Measurements from ENCODE around the gene MEIS3. TPM values are rescaled to one million over a fixed set of nuclear protein-coding genes. Genes with fewer than 3 reads are reported as not detected.
A peak's percentile ranks its signal among the peaks of the same experiment; 100 is the strongest.

Gene MEIS3
- total and polyA plus RNA-seq, 2 experiments from 2014 or later, result 20.1 to 56.1 TPM

DNA sequence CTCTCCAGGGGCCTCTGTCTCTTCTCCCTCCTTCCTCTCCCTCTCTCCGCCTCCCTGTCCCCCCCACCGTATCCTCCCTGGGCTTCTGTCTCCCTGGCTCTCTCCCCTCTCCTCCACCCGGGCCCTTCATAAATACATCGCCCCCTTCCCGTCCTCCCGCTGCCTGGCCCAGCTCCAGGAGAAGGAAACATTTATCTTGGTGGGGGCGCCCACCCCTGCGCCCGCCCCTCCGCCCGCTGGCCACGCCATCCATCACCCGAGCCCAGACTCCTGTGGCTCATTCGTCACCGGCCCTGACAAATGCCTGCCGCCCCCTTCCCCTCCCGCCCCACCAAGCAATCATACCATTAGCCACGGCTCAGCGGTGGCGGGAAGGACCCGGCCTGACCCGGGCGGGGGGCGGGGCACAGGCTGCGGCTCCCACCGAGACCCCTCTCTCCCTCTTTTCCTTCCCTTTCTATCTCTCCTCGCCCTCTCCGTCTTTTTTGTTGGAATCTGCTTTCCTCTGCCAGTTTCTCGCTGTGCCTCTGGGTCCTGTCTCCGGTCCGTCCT lies 2.6 kb upstream of the MEIS3 start:
- Histone ChIP-seq H3K27me3 (replicated peaks; ENCODE audit: insufficient read depth) (peaks cover 40% of the 10 kb centered on the region), H3K9ac (no peak overlapping the region), H3K36me3 (ENCODE audit: low read depth) (no peaks in the 10 kb centered on the region), H2AFZ (no peak overlapping the region), H3K4me3 (peak overlapping the region; percentile 19; the same call in 1 of the 2 replicates), H3K9me2 (ENCODE audit: insufficient read depth) (no peaks in the 10 kb centered on the region), H3K4me2 (ENCODE audit: unreplicated experiment) (peak overlapping the region; percentile 24), H3K9me3 (ENCODE audit: low read depth) (no peaks in the 10 kb centered on the region), H3F3A (ENCODE audit: insufficient read depth) (no peaks in the 10 kb centered on the region), H3K27ac (no peak overlapping the region), H4K20me1 (ENCODE audit: insufficient read depth) (no peaks in the 10 kb centered on the region), H3K79me2 (ENCODE audit: insufficient read depth) (0 out of 2 replicates have a peak, but pooled peaks cover 6% of the 10 kb centered on the region), H3K4me1 (ENCODE audit: insufficient read depth) (peaks cover 4% of the 10 kb centered on the region; the same call in 1 of the 2 replicates)
- peak; percentile 52 for DNase-seq
- TF ChIP-seq EZH2 (IDR thresholded peaks at IDR 0.05; ENCODE audit: insufficient read depth, poor library complexity, severe bottlenecking) (no peak), EZH2phosphoT487 (IDR thresholded peaks at IDR 0.05; ENCODE audit: insufficient read depth, low read depth) (no peak; the same call in 1 of the 2 replicates)
- 5 to 6% methylated on average over 9 to 31 of the region's 31 CpGs for WGBS, 2 experiments (ENCODE audit: low coverage in 1 of 2, low lambda C conversion rate in 2 of 2, missing lambda C conversion rate in 2 of 2)
- in situ Hi-C loops (cut with MboI), result no loop called here

DNA sequence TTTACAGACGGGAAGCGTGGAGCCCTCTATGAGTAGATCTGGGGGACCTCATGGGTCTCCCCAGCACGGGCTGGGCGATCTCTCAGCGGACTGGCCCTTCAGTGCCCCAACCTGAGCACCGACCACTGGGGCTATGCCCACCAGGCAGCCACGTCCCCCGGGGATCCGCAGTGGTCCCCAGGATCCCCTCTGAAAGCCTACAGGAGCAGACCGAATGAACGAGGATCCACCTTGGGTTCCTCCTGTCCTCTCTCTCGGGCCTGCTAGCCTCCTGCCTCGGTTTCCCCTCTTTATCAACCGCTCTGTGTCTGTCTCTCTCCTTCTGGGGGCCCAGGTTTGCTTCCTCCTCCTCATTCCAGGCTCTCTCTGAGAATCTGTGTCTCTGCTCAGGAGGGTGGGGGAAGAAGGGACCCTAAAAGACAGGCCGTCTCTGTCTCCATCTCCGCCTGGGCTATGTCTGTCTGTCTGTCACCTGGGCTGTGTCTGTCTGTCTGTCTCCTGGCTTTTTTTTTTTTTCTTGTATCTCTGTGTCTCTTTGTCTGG lies 2.0 kb upstream of the MEIS3 start:
- H3K4me1 ChIP-seq (ENCODE audit: insufficient read depth), result peaks cover 4% of the 10 kb centered on the region; the same call in 1 of the 2 replicates
- H3K9me3 ChIP-seq (ENCODE audit: low read depth), result no peaks in the 10 kb centered on the region
- H3K36me3 ChIP-seq (ENCODE audit: low read depth), result no peaks in the 10 kb centered on the region
- in situ Hi-C loops (cut with MboI), result no loop called here
- 23 to 24% methylated on average over 11 to 16 of the region's 16 CpGs for WGBS, 2 experiments (ENCODE audit: low coverage in 1 of 2, low lambda C conversion rate in 2 of 2, missing lambda C conversion rate in 2 of 2)
- H3F3A ChIP-seq (ENCODE audit: insufficient read depth), result no peaks in the 10 kb centered on the region
- no peak overlapping the region for H2AFZ ChIP-seq
- DNase-seq, result no peak
- no peak overlapping the region for H3K27ac ChIP-seq
- H3K4me2 ChIP-seq (ENCODE audit: unreplicated experiment), result peak overlapping the region; percentile 24
- H3K9me2 ChIP-seq (ENCODE audit: insufficient read depth), result no peaks in the 10 kb centered on the region
- peaks cover 40% of the 10 kb centered on the region for H3K27me3 ChIP-seq (replicated peaks; ENCODE audit: insufficient read depth)
- H3K4me3 ChIP-seq, result no peak overlapping the region
- H3K79me2 ChIP-seq (ENCODE audit: insufficient read depth), result 0 out of 2 replicates have a peak, but pooled peaks cover 6% of the 10 kb centered on the region
- H4K20me1 ChIP-seq (ENCODE audit: insufficient read depth), result no peaks in the 10 kb centered on the region
- no peak overlapping the region for H3K9ac ChIP-seq
- TF ChIP-seq EZH2phosphoT487 (IDR thresholded peaks at IDR 0.05; ENCODE audit: insufficient read depth, low read depth) (peak; percentile 63; the same call in 1 of the 2 replicates), EZH2 (IDR thresholded peaks at IDR 0.05; ENCODE audit: insufficient read depth, poor library complexity, severe bottlenecking) (no peak)

DNA sequence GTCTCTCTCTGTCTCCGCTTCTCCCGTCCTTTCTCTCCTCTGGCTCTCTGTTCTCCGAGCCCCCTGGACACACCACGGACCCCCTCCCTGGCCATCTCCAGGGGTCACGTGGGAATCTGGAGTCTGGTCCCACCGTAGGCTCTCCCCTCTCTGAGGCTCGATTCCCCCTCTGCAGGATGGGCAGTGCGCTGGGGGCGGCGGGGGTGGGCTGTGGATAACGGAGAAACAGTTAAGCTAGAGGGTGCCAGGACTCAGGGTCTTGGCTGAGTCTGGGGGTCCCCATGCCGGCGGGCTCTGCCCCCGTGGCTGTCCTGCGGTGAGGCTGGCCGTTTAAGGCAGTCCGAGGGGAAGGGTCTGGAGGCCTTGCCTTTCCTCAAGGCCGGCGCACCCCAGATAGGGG lies 462 bp upstream of the MEIS3 start:
- H3K79me2 ChIP-seq (ENCODE audit: insufficient read depth), result 0 out of 2 replicates have a peak, but pooled peaks cover 6% of the 10 kb centered on the region
- TF ChIP-seq EZH2 (IDR thresholded peaks at IDR 0.05; ENCODE audit: insufficient read depth, poor library complexity, severe bottlenecking) (peak; percentile 11), EZH2phosphoT487 (IDR thresholded peaks at IDR 0.05; ENCODE audit: insufficient read depth, low read depth) (no peak)
- no peak for DNase-seq
- peaks cover 4% of the 10 kb centered on the region; the same call in 1 of the 2 replicates for H3K4me1 ChIP-seq (ENCODE audit: insufficient read depth)
- H3K9me3 ChIP-seq (ENCODE audit: low read depth), result no peaks in the 10 kb centered on the region
- 20 to 25% methylated on average over 17 to 19 of the region's 19 CpGs for WGBS, 2 experiments (ENCODE audit: low coverage in 1 of 2, low lambda C conversion rate in 2 of 2, missing lambda C conversion rate in 2 of 2)
- H3K4me3 ChIP-seq, result no peak overlapping the region
- H3K36me3 ChIP-seq (ENCODE audit: low read depth), result no peaks in the 10 kb centered on the region
- H3K4me2 ChIP-seq (ENCODE audit: unreplicated experiment), result no peak overlapping the region
- H3K9me2 ChIP-seq (ENCODE audit: insufficient read depth), result no peaks in the 10 kb centered on the region
- peaks cover 39% of the 10 kb centered on the region for H3K27me3 ChIP-seq (replicated peaks; ENCODE audit: insufficient read depth)
- no peak overlapping the region for H2AFZ ChIP-seq
- H3F3A ChIP-seq (ENCODE audit: insufficient read depth), result no peaks in the 10 kb centered on the region
- H4K20me1 ChIP-seq (ENCODE audit: insufficient read depth), result no peaks in the 10 kb centered on the region
- no peak overlapping the region for H3K27ac ChIP-seq
- H3K9ac ChIP-seq, result no peak overlapping the region
- in situ Hi-C loops (cut with MboI), result no loop called here

DNA sequence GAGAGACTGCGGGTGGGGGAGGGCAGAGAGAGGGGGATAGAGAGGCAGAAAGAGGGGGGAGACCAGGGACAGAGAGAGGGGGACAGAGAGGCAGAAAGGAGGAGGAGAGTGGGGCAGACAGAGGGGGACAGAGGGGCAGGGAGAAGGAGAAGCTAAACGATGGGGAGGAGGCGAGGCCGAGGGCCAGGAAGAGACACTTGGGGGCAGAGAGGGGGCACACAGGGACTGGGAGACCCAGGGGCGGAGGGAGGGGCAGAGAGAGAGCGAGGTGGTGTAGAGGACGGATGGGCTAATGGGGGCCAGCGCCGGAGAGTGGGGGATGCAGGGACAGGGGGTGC lies 666 bp downstream of the MEIS3 start:
- no peaks in the 10 kb centered on the region for H3K9me3 ChIP-seq (ENCODE audit: low read depth)
- no peaks in the 10 kb centered on the region for H3K9me2 ChIP-seq (ENCODE audit: insufficient read depth)
- peak overlapping the region; percentile 99 for H3K4me2 ChIP-seq (ENCODE audit: unreplicated experiment)
- 0 out of 2 replicates have a peak overlapping the region, but pooled peaks have one; percentile 32 for H2AFZ ChIP-seq
- TF ChIP-seq EZH2 (IDR thresholded peaks at IDR 0.05; ENCODE audit: insufficient read depth, poor library complexity, severe bottlenecking) (no peak), EZH2phosphoT487 (IDR thresholded peaks at IDR 0.05; ENCODE audit: insufficient read depth, low read depth) (no peak)
- 3% methylated on average over 9 of the region's 9 CpGs; no CpG with 5 or more reads in 1 of the 2 experiments for WGBS, 2 experiments (ENCODE audit: low coverage in 1 of 2, low lambda C conversion rate in 2 of 2, missing lambda C conversion rate in 2 of 2)
- no peak for DNase-seq
- H3K27me3 ChIP-seq (replicated peaks; ENCODE audit: insufficient read depth), result peaks cover 35% of the 10 kb centered on the region
- peaks cover 6% of the 10 kb centered on the region; the same call in 1 of the 2 replicates for H3K36me3 ChIP-seq (ENCODE audit: low read depth)
- H3K9ac ChIP-seq, result peak overlapping the region; percentile 73
- H3F3A ChIP-seq (ENCODE audit: insufficient read depth), result no peaks in the 10 kb centered on the region
- in situ Hi-C loops (cut with MboI), result no loop called here
- peaks cover 4% of the 10 kb centered on the region; the same call in 1 of the 2 replicates for H3K4me1 ChIP-seq (ENCODE audit: insufficient read depth)
- no peak overlapping the region for H3K27ac ChIP-seq
- peak overlapping the region; percentile 91 for H3K4me3 ChIP-seq
- no peaks in the 10 kb centered on the region for H4K20me1 ChIP-seq (ENCODE audit: insufficient read depth)
- H3K79me2 ChIP-seq (ENCODE audit: insufficient read depth), result 0 out of 2 replicates have a peak, but pooled peaks cover 6% of the 10 kb centered on the region
